GM21619 (cell line): ENCODE data around the gene IFNGR2.
"Not testable (repeated sequence)": the region's sequence is repeated elsewhere in the genome, so short reads cannot be mapped to it uniquely, and the experiment has no call there.

ENCODE experiments used
- ATAC-seq: cut with Tn5 transposase; IDR thresholded peaks from one replicate; pipeline ENCODE4 v1.9.1; 2021; ENCODE audit not compliant: unreplicated experiment

IFNGR2 gene

GRCh38 chr21:33434770-33435360 lies 31.7 kb downstream of the IFNGR2 start:
- ATAC-seq, result peak; percentile 90

GRCh38 chr21:33437140-33437539 lies 33.9 kb downstream of the IFNGR2 start:
- no peak for ATAC-seq

DNA sequence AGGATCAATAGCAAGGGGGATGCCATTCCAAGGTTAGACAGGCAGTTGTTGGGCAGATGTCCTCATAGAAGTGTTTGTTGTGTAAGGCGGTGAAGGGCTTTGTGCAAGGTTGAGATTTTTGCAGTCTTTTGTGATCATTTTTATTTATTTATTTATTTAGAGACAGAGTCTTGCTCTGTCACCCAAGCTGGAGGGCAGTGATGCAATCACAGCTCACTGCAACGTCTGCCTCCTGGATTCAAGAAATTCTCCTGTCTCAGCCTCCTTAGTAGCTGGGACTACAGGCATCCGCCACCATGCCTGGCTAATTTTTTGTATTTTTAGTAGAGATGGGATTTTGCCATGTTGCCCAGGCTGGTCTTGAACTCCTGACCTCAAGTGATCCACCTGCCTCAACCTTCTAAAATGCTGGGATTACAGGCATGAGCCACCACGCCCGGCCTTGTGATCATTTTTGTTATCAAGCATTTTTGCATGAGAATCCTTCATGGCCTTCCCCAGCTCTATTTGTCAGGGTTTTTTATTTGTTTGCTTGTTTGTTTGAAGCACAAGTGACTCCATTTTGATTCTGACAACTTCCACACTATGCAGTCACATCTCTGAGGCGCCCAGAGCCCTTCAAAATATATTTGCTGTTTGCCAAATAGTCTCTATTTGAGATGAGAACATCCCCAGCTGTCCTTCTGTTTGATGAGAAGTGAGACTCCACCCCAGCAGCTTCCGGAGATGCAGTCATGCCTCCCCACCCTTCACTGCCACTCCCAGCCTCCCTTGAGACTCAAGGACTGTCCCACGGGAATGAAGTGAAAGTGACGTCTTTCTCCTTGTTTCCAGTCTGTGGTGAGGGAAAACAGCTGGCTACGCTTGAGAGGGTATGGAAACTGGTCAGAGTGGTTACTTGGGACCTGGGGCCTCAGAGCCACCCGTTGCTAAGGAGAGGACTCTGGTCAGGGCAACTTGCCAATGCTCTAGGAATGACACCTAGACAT lies 38.6 kb downstream of the IFNGR2 start:
- ATAC-seq, result peak; percentile 78

GRCh38 chr21:33443194-33443593 lies 40.0 kb downstream of the IFNGR2 start:
- no peak for ATAC-seq

DNA sequence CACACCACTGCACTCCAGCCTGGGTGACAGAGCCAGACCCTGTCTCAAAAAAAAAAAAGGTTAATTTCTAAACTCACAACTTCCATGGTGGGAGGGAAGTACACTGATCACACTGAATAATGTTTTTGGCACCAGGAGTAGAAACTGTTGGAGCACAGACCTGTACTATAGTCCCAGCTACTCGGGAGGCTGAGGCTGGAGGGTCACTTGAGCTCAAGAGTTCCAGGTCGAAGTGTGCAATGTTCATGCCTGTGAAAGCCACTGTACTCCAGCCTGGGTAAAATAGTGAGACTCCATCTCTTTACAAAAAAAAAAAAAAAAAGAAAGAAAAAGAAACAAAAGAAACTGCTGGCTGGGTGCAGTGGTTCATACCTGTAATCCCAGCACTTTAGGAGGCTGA lies 41.3 kb downstream of the IFNGR2 start:
- ATAC-seq, result no peak

GRCh38 chr21:33446620-33447019 lies 43.4 kb downstream of the IFNGR2 start:
- not testable (repeated sequence) for ATAC-seq

- ATAC-seq, result no peak
These were observed 46.4 kb downstream of the IFNGR2 start for GRCh38 chr21:33449616-33450015.

DNA sequence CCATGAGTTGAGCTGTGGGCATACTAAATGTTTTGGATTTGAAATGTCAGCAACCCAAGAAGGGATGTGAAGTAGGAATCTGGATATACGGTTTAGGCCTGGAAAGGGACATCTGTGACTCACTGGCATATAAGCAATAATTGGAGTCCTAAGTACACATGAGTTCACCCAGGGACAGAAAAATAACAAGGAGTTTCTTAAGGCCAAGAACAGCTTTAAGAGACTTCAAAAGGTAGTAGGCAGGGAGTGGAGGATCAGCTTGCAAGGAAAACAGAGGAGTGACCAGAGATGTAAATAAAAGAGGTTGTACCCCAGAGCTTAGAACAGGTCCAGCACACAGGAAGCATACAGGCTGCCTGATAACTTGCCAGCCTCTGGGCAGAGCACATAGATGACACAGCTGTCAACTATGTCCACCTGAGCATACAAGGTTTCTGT lies 48.4 kb downstream of the IFNGR2 start:
- no peak for ATAC-seq

GRCh38 chr21:33452362-33452761 lies 49.1 kb downstream of the IFNGR2 start:
- no peak for ATAC-seq

GRCh38 chr21:33455686-33456446 lies 52.7 kb downstream of the IFNGR2 start:
- no peak for ATAC-seq

DNA sequence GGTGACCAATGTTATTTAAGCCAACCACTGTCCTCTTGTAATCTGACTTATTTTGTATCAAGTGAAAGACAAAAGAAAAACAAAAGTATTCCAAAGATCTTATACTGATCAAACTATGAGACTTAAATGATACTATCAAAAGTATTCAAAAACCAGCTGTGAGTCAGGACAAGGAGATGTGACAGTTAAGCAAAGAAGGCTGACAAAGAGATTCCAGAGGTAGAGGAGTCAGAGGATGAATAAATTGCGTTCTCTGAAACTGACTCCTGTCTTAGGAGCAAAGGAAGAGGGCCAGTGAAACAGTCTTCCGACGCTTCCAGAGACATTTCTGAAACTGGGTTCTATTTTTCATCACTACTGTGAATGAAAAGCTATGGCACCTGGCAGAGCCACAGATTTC lies 55.6 kb downstream of the IFNGR2 start:
- ATAC-seq, result no peak

DNA sequence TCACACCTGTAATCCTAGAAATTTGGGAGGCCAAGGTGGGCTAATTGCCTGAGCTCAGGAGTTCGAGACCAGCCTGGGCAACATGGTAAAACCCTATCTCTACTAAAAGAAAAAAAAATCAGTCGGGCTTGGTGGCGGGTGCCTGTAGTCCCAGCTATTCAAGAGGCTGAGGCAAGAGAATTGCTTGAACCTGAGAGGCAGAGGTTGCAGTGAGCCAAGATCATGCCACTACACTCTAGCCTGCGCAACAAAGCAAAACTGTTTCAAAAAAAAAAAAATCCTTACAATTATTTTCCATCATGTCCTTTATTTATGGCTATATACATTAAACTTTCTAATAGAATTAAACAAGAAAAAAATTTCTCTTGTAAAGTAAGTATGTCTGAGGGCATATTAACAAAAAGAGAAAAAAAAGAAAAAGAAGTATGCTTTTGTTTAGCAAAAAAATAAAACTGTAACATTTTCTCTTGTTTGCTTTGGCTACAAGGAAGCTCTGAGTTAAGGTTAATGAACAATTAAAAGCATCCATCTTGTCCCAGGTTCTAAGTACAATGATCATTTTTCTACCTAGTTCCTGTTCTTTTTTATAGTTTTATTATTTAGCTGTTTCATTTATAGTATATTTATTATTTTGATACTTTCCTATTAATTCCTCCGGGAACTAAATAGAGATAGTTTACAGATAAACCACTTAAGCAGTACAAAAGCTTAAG lies 58.5 kb downstream of the IFNGR2 start:
- no peak for ATAC-seq

GRCh38 chr21:33469183-33469582 lies 66.0 kb downstream of the IFNGR2 start:
- ATAC-seq, result not testable (repeated sequence)

DNA sequence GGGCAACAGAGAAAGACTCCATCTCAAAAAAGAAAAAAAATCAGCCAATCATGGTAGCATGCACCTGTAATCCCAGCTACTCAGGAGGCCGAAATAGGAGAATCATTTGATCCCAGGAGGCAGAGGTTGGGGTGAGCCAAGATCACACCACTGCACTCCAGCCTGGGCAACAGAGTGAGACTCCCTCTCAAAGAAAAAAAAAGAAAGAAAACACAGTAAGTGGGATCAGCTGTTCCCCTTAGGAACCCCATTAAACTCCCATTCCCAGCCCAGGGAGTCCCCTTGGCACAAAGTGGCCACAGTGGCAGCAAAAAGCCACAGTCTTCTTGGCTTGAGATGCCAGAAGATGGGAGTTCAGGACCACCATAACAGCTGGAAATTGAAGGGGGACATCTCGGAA lies 67.5 kb downstream of the IFNGR2 start:
- ATAC-seq, result no peak

GRCh38 chr21:33473344-33473743 lies 70.1 kb downstream of the IFNGR2 start:
- no peak for ATAC-seq

GRCh38 chr21:33477066-33477465 lies 73.9 kb downstream of the IFNGR2 start:
- no peak for ATAC-seq

GRCh38 chr21:33478182-33478581 lies 75.0 kb downstream of the IFNGR2 start:
- no peak for ATAC-seq

- ATAC-seq, result peak; percentile 24
These were observed 75.9 kb downstream of the IFNGR2 start for GRCh38 chr21:33478935-33479678.

- peak; percentile 81 for ATAC-seq
These were observed 76.7 kb downstream of the IFNGR2 start, which contains the start of gene TMEM50B for GRCh38 chr21:33479679-33480480. Gene TMEM50B (minus strand): TSS chr21:33479974. CDS start chr21:33468885, 11,089 bp downstream.
